Calu3 (cell line): ENCODE measurements around the gene LAMA5. TPM values are rescaled to one million over a fixed set of nuclear protein-coding genes. Genes with fewer than 3 reads are reported as not detected.

Source experiments
- BruUV-seq: library from RNA; stranded (reverse); fragments of 400-500 nt; replicated peaks from 2 replicates; lab custom pipeline; 2021; lab: Mats Ljungman, UMichigan
- CTCF ChIA-PET: fragments of 300-600 bp; sonication (Branson Sonifier 250); formaldehyde crosslinking; loops from one replicate; lab custom pipeline; 2022; ENCODE audit warnings: antibody characterized with exemption; lab: Charles Lee
- DNase-seq: peaks from one replicate; pipeline ENCODE4 v3.0.0; 2022
- H3K27ac Mint-ChIP-seq: one replicate; pipeline ENCODE4 v1.8.0; 2022; ENCODE audit warnings: mixed read lengths; ENCODE audit not compliant: unreplicated experiment
- H3K27me3 Mint-ChIP-seq: one replicate; pipeline ENCODE4 v1.8.0; 2022; ENCODE audit warnings: mixed read lengths; ENCODE audit not compliant: unreplicated experiment
- H3K36me3 Mint-ChIP-seq: one replicate; pipeline ENCODE4 v1.8.0; 2022; ENCODE audit warnings: mild to moderate bottlenecking, moderate library complexity, mixed read lengths; ENCODE audit not compliant: insufficient read depth, unreplicated experiment
- H3K4me1 Mint-ChIP-seq: one replicate; pipeline ENCODE4 v1.8.0; 2022; ENCODE audit warnings: mild to moderate bottlenecking, low read depth, mixed read lengths; ENCODE audit not compliant: unreplicated experiment
- H3K4me3 Mint-ChIP-seq: one replicate; pipeline ENCODE4 v1.8.0; 2022; ENCODE audit warnings: mild to moderate bottlenecking, low read depth, moderate library complexity, mixed read lengths; ENCODE audit not compliant: unreplicated experiment
- H3K9me3 Mint-ChIP-seq: one replicate; pipeline ENCODE4 v1.8.0; 2022; ENCODE audit warnings: low read depth, mixed read lengths; ENCODE audit not compliant: unreplicated experiment
- CTCF ChIP-seq: fragments of 200-600 bp; IDR thresholded peaks from one replicate; pipeline ENCODE4 v1.8.0; 2022; ENCODE audit warnings: antibody characterized with exemption; ENCODE audit not compliant: unreplicated experiment
- intact Hi-C: fragments of 100-400 bp; cut with micrococcal nuclease; formaldehyde crosslinking; loops from one replicate; pipeline ENCODE4 v1.10.0; 2022; ENCODE audit not compliant: unreplicated experiment
- total RNA-seq: library from RNA; stranded (reverse); gene quantifications from 2 replicates; pipeline ENCODE4 v1.2.3, GENCODE V29; 2022

The LAMA5 gene
- total RNA-seq, 1 experiment from 2014 or later: 763 TPM

- DNase-seq: peak; percentile 68
- Mint-ChIP-seq H3K4me3 (peak overlapping the region; percentile 66), H3K4me1 (peaks cover 25% of the 10 kb centered on the region), H3K27ac (peak overlapping the region; percentile 15), H3K36me3 (peaks cover 35% of the 10 kb centered on the region), H3K27me3 (no peaks in the 10 kb centered on the region), H3K9me3 (no peaks in the 10 kb centered on the region)
- no TSS peak for BruUV-seq
- CTCF ChIA-PET: no interaction called here
- peak; percentile 71 for TF ChIP-seq CTCF
- intact Hi-C loops: no loop called here
Observed at GRCh38 chr20:62405108-62405980, 38.2 kb upstream of the LAMA5 start.

GRCh38 chr20:62404761-62405107, 37.6 kb upstream of the LAMA5 start:
- BruUV-seq: no TSS peak
- Mint-ChIP-seq H3K4me3 (no peak overlapping the region), H3K27me3 (no peaks in the 10 kb centered on the region), H3K27ac (no peak overlapping the region), H3K9me3 (no peaks in the 10 kb centered on the region), H3K4me1 (peaks cover 19% of the 10 kb centered on the region), H3K36me3 (peaks cover 35% of the 10 kb centered on the region)
- intact Hi-C loops: no loop called here
- no peak for DNase-seq
- no peak for TF ChIP-seq CTCF
- CTCF ChIA-PET: no interaction called here

- intact Hi-C loops: no loop called here
- peaks cover 35% of the 10 kb centered on the region for H3K36me3 Mint-ChIP-seq
- no peak for TF ChIP-seq CTCF
- peaks cover 13% of the 10 kb centered on the region for H3K4me1 Mint-ChIP-seq
- H3K27me3 Mint-ChIP-seq: no peaks in the 10 kb centered on the region
- no peaks in the 10 kb centered on the region for H3K9me3 Mint-ChIP-seq
- no TSS peak for BruUV-seq
- no peak overlapping the region for H3K4me3 Mint-ChIP-seq
- CTCF ChIA-PET: no interaction called here
- DNase-seq: no peak
- H3K27ac Mint-ChIP-seq: no peak overlapping the region
Observed at GRCh38 chr20:62404112-62404665, 37.1 kb upstream of the LAMA5 start.

DNA sequence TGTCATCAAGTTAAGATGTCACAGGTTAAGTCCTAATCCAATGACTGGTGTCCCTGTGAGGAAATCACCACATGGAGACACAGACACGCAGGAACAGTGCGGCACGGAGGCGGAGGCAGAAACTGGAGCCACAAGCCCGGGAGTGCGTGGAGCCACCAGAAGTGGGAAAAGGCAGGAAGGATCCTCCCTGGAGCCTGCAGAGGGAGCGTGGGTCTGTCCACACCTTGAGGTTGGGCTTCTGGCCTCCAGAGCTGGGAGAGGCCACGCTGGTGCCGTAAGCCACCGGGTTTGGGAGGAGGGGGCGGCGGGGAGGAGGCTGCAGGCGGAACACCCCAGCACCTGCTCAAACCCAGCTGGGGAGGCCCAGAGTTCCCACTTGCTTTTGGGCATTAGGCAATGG, 36.2 kb upstream of the LAMA5 start:
- no peak for DNase-seq
- intact Hi-C loops: no loop called here
- H3K27ac Mint-ChIP-seq: no peak overlapping the region
- peaks cover 13% of the 10 kb centered on the region for H3K4me1 Mint-ChIP-seq
- H3K4me3 Mint-ChIP-seq: no peak overlapping the region
- no peaks in the 10 kb centered on the region for H3K27me3 Mint-ChIP-seq
- TF ChIP-seq CTCF: no peak
- H3K9me3 Mint-ChIP-seq: no peaks in the 10 kb centered on the region
- CTCF ChIA-PET: interaction anchor here (0.5 kb wide), 1 partner anchor 17 kb away, joined by 4 read pairs; the partner anchor contains the start of gene RPS21
- BruUV-seq: no TSS peak
- H3K36me3 Mint-ChIP-seq: peaks cover 35% of the 10 kb centered on the region
